H1 (cell line): Measurements from ENCODE around the gene MCF2L2.

Source experiments
- CTCF ChIP-seq, 3 experiments: IDR thresholded peaks; 1 replicate in 2 of 3; 2 replicates in 1 of 3; pipeline versions ENCODE4 v1.5.1 to v1.6.1; 2011; ENCODE audit warnings: low read length in 3 of 3, mild to moderate bottlenecking in 3 of 3, inconsistent platforms in 2 of 3, low read depth in 1 of 3, moderate library complexity in 1 of 3; ENCODE audit not compliant: insufficient read depth in 1 of 3; ENCODE audit errors: control extremely low read depth in 1 of 3
- EP300 ChIP-seq, 2 experiments: IDR thresholded peaks; 1 replicate in 1 of 2; 2 replicates in 1 of 2; pipeline ENCODE4 v1.6.1; 2011 to 2012; ENCODE audit warnings: low read depth in 2 of 2, low read length in 2 of 2, mild to moderate bottlenecking in 2 of 2, borderline replicate concordance in 1 of 2, inconsistent platforms in 1 of 2, moderate library complexity in 1 of 2
- POLR2A ChIP-seq, 2 experiments: IDR thresholded peaks; 1 replicate in 1 of 2; 2 replicates in 1 of 2; pipeline ENCODE4 v1.6.1; 2011; ENCODE audit warnings: low read depth in 2 of 2, low read length in 2 of 2, mild to moderate bottlenecking in 2 of 2; ENCODE audit errors: control extremely low read depth in 1 of 2

GRCh38 chr3:183411216-183411922, 17.1 kb downstream of the MCF2L2 start:
- TF ChIP-seq CTCF (IDR thresholded peaks at IDR 0.05; ENCODE audit: control extremely low read depth in 1 of 3, insufficient read depth in 1 of 3, low read depth in 1 of 3, low read length in 3 of 3): no peak
- TF ChIP-seq EP300 (IDR thresholded peaks at IDR 0.05; ENCODE audit: borderline replicate concordance in 1 of 2, low read depth in 2 of 2, low read length in 2 of 2): no peak
- TF ChIP-seq POLR2A (IDR thresholded peaks at IDR 0.05; ENCODE audit: control extremely low read depth in 1 of 2, low read depth in 2 of 2, low read length in 2 of 2): no peak
